ENCODE measurements around the gene DIP2B. TPM values are rescaled to one million over a fixed set of nuclear protein-coding genes. Genes with fewer than 3 reads are reported as not detected.

Gene DIP2B
- total RNA-seq, 2 experiments from 2014 or later: 17.0 to 24.1 TPM

- no peak for TF ChIP-seq EZH2phosphoT487 (IDR thresholded peaks at IDR 0.05; ENCODE audit: borderline replicate concordance, low read depth, low read length)
- TF ChIP-seq CTCF (conservative IDR thresholded peaks at IDR 0.05; ENCODE audit: low read length): no peak
- POLR2A ChIA-PET: interaction anchor here (0.5 to 1.8 kb wide), 3 partner anchors 13 to 17 kb away, joined by 3 to 4 read pairs (median 3); no protein-coding TSS in a partner anchor
- peaks cover 6% of the 10 kb centered on the region; the same call in 1 of the 2 replicates for H3K9me3 ChIP-seq (ENCODE audit: low read length)
- H3K4me2 ChIP-seq (ENCODE audit: low read length): no peak overlapping the region
- CTCF ChIA-PET (ENCODE audit: unreplicated experiment): interaction anchor here (0.6 kb wide), 1 partner anchor 19 kb away, joined by 3 read pairs; the partner anchor contains the start of gene DIP2B
- H2AFZ ChIP-seq (ENCODE audit: low read length): no peak overlapping the region
- no peak overlapping the region for H3K4me3 ChIP-seq (ENCODE audit: low read depth, low read length, poor library complexity, severe bottlenecking)
- H3K36me3 ChIP-seq (ENCODE audit: insufficient read depth, low read length): peaks cover 22% of the 10 kb centered on the region
- no peak for DNase-seq (ENCODE audit: low spot score)
- H3K4me1 ChIP-seq (ENCODE audit: insufficient read depth, low read length, poor library complexity, severe bottlenecking): peaks cover 17% of the 10 kb centered on the region
- H3K27ac ChIP-seq (ENCODE audit: low read depth, low read length, poor library complexity, severe bottlenecking): no peak overlapping the region
- H3K9me2 ChIP-seq (ENCODE audit: insufficient read depth, low read length): no peaks in the 10 kb centered on the region
- H3K79me2 ChIP-seq (ENCODE audit: insufficient read depth, low read depth, low read length): peaks cover 29% of the 10 kb centered on the region; the same call in 1 of the 2 replicates
- H4K20me1 ChIP-seq (ENCODE audit: insufficient read depth, low read length): no peaks in the 10 kb centered on the region
- intact Hi-C loops (cut with micrococcal nuclease; ENCODE audit: unreplicated experiment): no loop called here
- BruUV-seq (replicated peaks): no TSS peak
Observed at GRCh38 chr12:50523772-50524171, 19.0 kb downstream of the DIP2B start.

GRCh38 chr12:50524621-50525020, 19.8 kb downstream of the DIP2B start:
- no peak for DNase-seq (ENCODE audit: low spot score)
- no TSS peak for BruUV-seq (replicated peaks)
- CTCF ChIA-PET (ENCODE audit: unreplicated experiment): interaction anchor here (0.6 kb wide), 1 partner anchor 20 kb away, joined by 3 read pairs; the partner anchor contains the start of gene DIP2B
- Histone ChIP-seq H2AFZ (ENCODE audit: low read length) (no peak overlapping the region), H4K20me1 (ENCODE audit: insufficient read depth, low read length) (no peaks in the 10 kb centered on the region), H3K36me3 (ENCODE audit: insufficient read depth, low read length) (peaks cover 22% of the 10 kb centered on the region), H3K4me2 (ENCODE audit: low read length) (no peak overlapping the region), H3K27ac (ENCODE audit: low read depth, low read length, poor library complexity, severe bottlenecking) (no peak overlapping the region), H3K9me2 (ENCODE audit: insufficient read depth, low read length) (no peaks in the 10 kb centered on the region), H3K79me2 (ENCODE audit: insufficient read depth, low read depth, low read length) (peaks cover 20% of the 10 kb centered on the region; the same call in 1 of the 2 replicates), H3K4me3 (ENCODE audit: low read depth, low read length, poor library complexity, severe bottlenecking) (no peak overlapping the region), H3K4me1 (ENCODE audit: insufficient read depth, low read length, poor library complexity, severe bottlenecking) (peaks cover 14% of the 10 kb centered on the region), H3K9me3 (ENCODE audit: low read length) (peaks cover 6% of the 10 kb centered on the region; the same call in 1 of the 2 replicates)
- intact Hi-C loops (cut with micrococcal nuclease; ENCODE audit: unreplicated experiment): no loop called here
- POLR2A ChIA-PET: interaction anchor here (1.8 kb wide), 1 partner anchor 16 kb away, joined by 4 read pairs; no protein-coding TSS in a partner anchor
- TF ChIP-seq CTCF (conservative IDR thresholded peaks at IDR 0.05; ENCODE audit: low read length): no peak
- TF ChIP-seq EZH2phosphoT487 (IDR thresholded peaks at IDR 0.05; ENCODE audit: borderline replicate concordance, low read depth, low read length): no peak

GRCh38 chr12:50525422-50525821, 20.6 kb downstream of the DIP2B start:
- intact Hi-C loops (cut with micrococcal nuclease; ENCODE audit: unreplicated experiment): no loop called here
- peaks cover 6% of the 10 kb centered on the region; the same call in 1 of the 2 replicates for H3K9me3 ChIP-seq (ENCODE audit: low read length)
- H4K20me1 ChIP-seq (ENCODE audit: insufficient read depth, low read length): no peaks in the 10 kb centered on the region
- H3K4me2 ChIP-seq (ENCODE audit: low read length): no peak overlapping the region
- H3K27ac ChIP-seq (ENCODE audit: low read depth, low read length, poor library complexity, severe bottlenecking): no peak overlapping the region
- BruUV-seq (replicated peaks): no TSS peak
- peaks cover 22% of the 10 kb centered on the region for H3K36me3 ChIP-seq (ENCODE audit: insufficient read depth, low read length)
- peaks cover 6% of the 10 kb centered on the region for H3K4me1 ChIP-seq (ENCODE audit: insufficient read depth, low read length, poor library complexity, severe bottlenecking)
- H3K79me2 ChIP-seq (ENCODE audit: insufficient read depth, low read depth, low read length): peaks cover 17% of the 10 kb centered on the region; the same call in 1 of the 2 replicates
- no peak for DNase-seq (ENCODE audit: low spot score)
- no peak overlapping the region for H3K4me3 ChIP-seq (ENCODE audit: low read depth, low read length, poor library complexity, severe bottlenecking)
- no peak overlapping the region for H2AFZ ChIP-seq (ENCODE audit: low read length)
- TF ChIP-seq CTCF (conservative IDR thresholded peaks at IDR 0.05; ENCODE audit: low read length) (no peak), EZH2phosphoT487 (IDR thresholded peaks at IDR 0.05; ENCODE audit: borderline replicate concordance, low read depth, low read length) (no peak)
- CTCF ChIA-PET (ENCODE audit: unreplicated experiment): interaction anchor here (0.6 kb wide), 1 partner anchor 84 kb away, joined by 4 read pairs; no protein-coding TSS in a partner anchor
- POLR2A ChIA-PET: interaction anchor here (0.5 to 1.8 kb wide), 5 partner anchors 12 to 105 kb away, joined by 3 to 6 read pairs (median 4); no protein-coding TSS in a partner anchor
- H3K9me2 ChIP-seq (ENCODE audit: insufficient read depth, low read length): no peaks in the 10 kb centered on the region
